GM23248 (cell line): Measurements from ENCODE around the gene HBB.

Source experiments
- EZH2 ChIP-seq: fragments of 200-600 bp; sonication (generic); IDR thresholded peaks from 2 replicates; pipeline ENCODE4 v1.6.1; 2018; ENCODE audit warnings: antibody characterized with exemption, mild to moderate bottlenecking; ENCODE audit not compliant: insufficient read depth, poor library complexity, severe bottlenecking
- EZH2phosphoT487 ChIP-seq: fragments of 200-600 bp; sonication (generic); IDR thresholded peaks from 2 replicates; pipeline ENCODE4 v1.6.1; 2018; ENCODE audit warnings: antibody characterized with exemption, moderate library complexity, mild to moderate bottlenecking, low read depth; ENCODE audit not compliant: insufficient read depth

GRCh38 chr11:5226732-5227310, at the start of gene HBB:
- TF ChIP-seq EZH2phosphoT487 = no peak
- TF ChIP-seq EZH2 = no peak
